ENCODE measurements around the gene CDH4. TPM values are rescaled to one million over a fixed set of nuclear protein-coding genes. Genes with fewer than 3 reads are reported as not detected.

The CDH4 gene
- total RNA-seq, 3 donors from 2014 or later (not counting 1 experiment from before 2014, with no cell fraction given), result 0.18 TPM; not detected in 2

DNA sequence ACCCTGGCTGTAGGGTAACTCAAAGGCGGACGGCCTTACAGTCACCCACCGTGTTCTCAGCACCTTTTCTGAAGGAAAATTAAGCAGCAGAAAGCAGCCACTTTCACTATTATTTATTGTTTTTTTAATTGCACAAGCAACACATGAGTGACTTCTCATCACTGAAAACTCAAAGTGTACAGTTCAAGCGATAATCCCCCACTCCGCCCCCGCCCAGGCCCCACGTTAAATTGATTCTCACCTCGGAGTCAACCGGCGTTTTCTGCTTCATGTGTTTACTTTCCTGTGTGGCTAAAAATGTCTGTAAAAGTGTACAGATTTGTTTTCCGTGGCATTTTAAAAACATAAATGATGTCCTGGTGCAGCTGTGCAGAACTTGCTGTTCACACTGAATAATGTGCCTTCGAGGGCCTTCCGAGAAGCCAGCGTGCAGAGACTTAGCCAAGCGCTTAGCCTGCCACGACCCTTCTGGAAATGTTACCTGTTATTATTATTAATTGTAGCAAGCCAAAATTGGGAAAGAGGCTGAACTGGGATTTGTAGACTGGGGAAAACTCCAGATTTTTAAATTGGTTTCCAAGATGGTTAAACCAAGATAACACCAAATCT, 335.7 kb downstream of the CDH4 start:
- no peak overlapping the region for H3K4me3 ChIP-seq (ENCODE audit: low read length)
- Mint-ChIP-seq H3K4me3 (no peak overlapping the region), H3K9me3 (peaks cover 0 to 4% of the 10 kb centered on the region in 2 donors), H3K36me3 (no peaks in the 10 kb centered on the region), H3K4me1 (no peaks in the 10 kb centered on the region), H3K27ac (no peak overlapping the region), H3K27me3 (ENCODE audit: low read depth in 2 of 2) (no peaks in the 10 kb centered on the region)
- no peaks in the 10 kb centered on the region for H3K4me1 ChIP-seq (ENCODE audit: control insufficient read depth, insufficient read depth, low read length)
- no peak for DNase-seq
- intact Hi-C loops (cut with micrococcal nuclease), result no loop called here
- no peaks in the 10 kb centered on the region for H3K36me3 ChIP-seq (ENCODE audit: control insufficient read depth, insufficient read depth, low read length)
- no peak overlapping the region for H3K27ac ChIP-seq (ENCODE audit: low read length)
- H3K9me3 ChIP-seq (ENCODE audit: control insufficient read depth, insufficient read depth, low read length), result peaks cover 28% of the 10 kb centered on the region
- ATAC-seq, result no peak
- no peaks in the 10 kb centered on the region for H3K27me3 ChIP-seq (ENCODE audit: control insufficient read depth, insufficient read depth, low read length)
- WGBS (ENCODE audit: insufficient coverage), result 93% methylated on average over 16 of the region's 16 CpGs
- TF ChIP-seq, protein P1, sequence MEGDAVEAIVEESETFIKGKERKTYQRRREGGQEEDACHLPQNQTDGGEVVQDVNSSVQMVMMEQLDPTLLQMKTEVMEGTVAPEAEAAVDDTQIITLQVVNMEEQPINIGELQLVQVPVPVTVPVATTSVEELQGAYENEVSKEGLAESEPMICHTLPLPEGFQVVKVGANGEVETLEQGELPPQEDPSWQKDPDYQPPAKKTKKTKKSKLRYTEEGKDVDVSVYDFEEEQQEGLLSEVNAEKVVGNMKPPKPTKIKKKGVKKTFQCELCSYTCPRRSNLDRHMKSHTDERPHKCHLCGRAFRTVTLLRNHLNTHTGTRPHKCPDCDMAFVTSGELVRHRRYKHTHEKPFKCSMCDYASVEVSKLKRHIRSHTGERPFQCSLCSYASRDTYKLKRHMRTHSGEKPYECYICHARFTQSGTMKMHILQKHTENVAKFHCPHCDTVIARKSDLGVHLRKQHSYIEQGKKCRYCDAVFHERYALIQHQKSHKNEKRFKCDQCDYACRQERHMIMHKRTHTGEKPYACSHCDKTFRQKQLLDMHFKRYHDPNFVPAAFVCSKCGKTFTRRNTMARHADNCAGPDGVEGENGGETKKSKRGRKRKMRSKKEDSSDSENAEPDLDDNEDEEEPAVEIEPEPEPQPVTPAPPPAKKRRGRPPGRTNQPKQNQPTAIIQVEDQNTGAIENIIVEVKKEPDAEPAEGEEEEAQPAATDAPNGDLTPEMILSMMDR (IDR thresholded peaks at IDR 0.05), result no peak

DNA sequence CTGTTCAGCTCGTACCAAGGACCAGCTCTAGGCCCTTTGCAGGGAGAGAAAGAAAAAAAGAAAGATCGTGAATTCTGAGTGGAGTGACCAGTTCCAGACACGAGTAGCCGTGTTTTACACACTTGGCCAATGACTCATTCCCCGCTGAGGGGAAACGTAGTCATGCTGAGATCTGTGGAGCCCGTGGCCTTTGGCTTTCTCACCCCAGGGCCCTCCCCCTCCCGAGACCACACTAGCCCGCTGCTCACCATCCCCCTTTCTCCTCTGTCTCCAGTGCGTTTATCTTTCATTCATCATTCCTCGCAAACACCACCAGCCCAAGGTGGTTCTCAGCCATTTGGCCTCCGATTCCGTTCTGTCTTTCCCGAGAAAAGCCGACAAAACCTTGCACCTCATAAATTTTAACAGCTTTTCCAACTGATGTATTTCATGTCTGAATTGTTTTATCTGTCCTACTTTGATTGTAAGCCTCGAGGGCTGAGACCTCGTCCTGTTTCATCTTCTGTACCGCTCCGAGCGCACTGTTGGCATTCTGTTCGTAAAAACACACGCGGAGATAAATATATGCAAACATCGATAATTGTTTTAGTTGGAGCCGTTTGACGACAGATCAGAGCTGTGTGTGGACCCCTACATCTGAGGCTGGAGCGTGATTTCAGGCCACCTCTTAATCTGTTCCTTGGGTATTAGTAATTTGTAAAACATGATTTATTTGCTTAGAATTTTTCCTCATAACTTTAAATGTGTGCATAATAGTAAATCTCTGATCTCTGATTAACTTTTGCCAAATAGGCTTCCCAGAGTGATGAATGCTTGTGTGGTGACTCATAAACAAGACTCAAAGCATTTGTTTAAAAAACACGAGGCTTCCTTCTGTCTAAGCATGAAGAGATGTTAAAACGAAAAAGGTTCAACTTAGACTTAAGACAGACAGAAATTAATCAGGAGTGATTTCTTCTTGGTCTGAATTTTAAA, 336.6 kb downstream of the CDH4 start:
- Histone ChIP-seq H3K27me3 (ENCODE audit: control insufficient read depth, insufficient read depth, low read length) (no peaks in the 10 kb centered on the region), H3K36me3 (ENCODE audit: control insufficient read depth, insufficient read depth, low read length) (no peaks in the 10 kb centered on the region), H3K27ac (ENCODE audit: low read length) (no peak overlapping the region), H3K4me1 (ENCODE audit: control insufficient read depth, insufficient read depth, low read length) (no peaks in the 10 kb centered on the region), H3K9me3 (ENCODE audit: control insufficient read depth, insufficient read depth, low read length) (peaks cover 28% of the 10 kb centered on the region), H3K4me3 (ENCODE audit: low read length) (no peak overlapping the region)
- DNase-seq (no peak), ATAC-seq (no peak)
- Mint-ChIP-seq H3K9me3 (peaks cover 0 to 4% of the 10 kb centered on the region in 2 donors), H3K27ac (no peak overlapping the region), H3K4me3 (no peak overlapping the region), H3K4me1 (no peaks in the 10 kb centered on the region), H3K27me3 (ENCODE audit: low read depth in 2 of 2) (no peaks in the 10 kb centered on the region), H3K36me3 (no peaks in the 10 kb centered on the region)
- intact Hi-C loops (cut with micrococcal nuclease), result no loop called here
- 44% methylated on average over 28 of the region's 29 CpGs for whole genome bisulfite sequencing (ENCODE audit: insufficient coverage)
- TF ChIP-seq, protein P1 (IDR thresholded peaks at IDR 0.05), result no peak

DNA sequence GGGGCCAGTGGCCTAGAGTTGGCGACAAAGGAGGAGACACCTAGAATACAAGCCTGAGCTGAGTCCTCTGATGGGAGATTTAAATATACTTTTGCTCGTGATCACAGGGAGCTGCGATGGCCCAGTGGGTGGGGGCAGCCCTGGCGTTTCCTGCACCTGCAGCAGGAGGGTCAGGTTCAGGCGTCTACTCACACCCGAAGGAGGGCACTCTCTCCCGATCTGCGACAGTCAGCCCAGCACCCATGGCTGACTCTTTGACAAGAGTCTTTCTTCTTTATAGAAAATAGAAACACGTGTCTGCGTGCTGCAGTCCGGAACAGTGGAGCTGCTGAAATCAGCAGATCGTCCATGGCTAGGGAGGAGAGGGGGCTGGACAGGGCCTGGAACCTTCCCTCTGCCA, 338.2 kb downstream of the CDH4 start:
- no peaks in the 10 kb centered on the region for H3K4me1 Mint-ChIP-seq
- H3K27ac Mint-ChIP-seq, result no peak overlapping the region
- TF ChIP-seq, protein P1 (IDR thresholded peaks at IDR 0.05), result no peak
- H3K9me3 Mint-ChIP-seq, result peaks cover 0 to 4% of the 10 kb centered on the region in 2 donors
- no peaks in the 10 kb centered on the region for H3K27me3 ChIP-seq (ENCODE audit: control insufficient read depth, insufficient read depth, low read length)
- no peak for DNase-seq
- H3K4me1 ChIP-seq (ENCODE audit: control insufficient read depth, insufficient read depth, low read length), result no peaks in the 10 kb centered on the region
- no peak overlapping the region for H3K27ac ChIP-seq (ENCODE audit: low read length)
- H3K27me3 Mint-ChIP-seq (ENCODE audit: low read depth in 2 of 2), result no peaks in the 10 kb centered on the region
- intact Hi-C loops (cut with micrococcal nuclease), result no loop called here
- peaks cover 33% of the 10 kb centered on the region for H3K9me3 ChIP-seq (ENCODE audit: control insufficient read depth, insufficient read depth, low read length)
- no peak overlapping the region for H3K4me3 Mint-ChIP-seq
- 91% methylated on average over 12 of the region's 12 CpGs for WGBS (ENCODE audit: insufficient coverage)
- H3K36me3 Mint-ChIP-seq, result no peaks in the 10 kb centered on the region
- no peak for ATAC-seq
- no peaks in the 10 kb centered on the region for H3K36me3 ChIP-seq (ENCODE audit: control insufficient read depth, insufficient read depth, low read length)
- H3K4me3 ChIP-seq (ENCODE audit: low read length), result no peak overlapping the region
